Fibroblast of pulmonary artery (primary cell): Measurements from ENCODE around the gene COL13A1.

ENCODE experiments used
- DNase-seq: peaks from one replicate; pipeline ENCODE4 v3.0.0-alpha.2; 2010; ENCODE audit warnings: low read depth
- H3K4me3 ChIP-seq: replicated peaks from 2 replicates; pipeline ENCODE4 v1.5.1; 2011; ENCODE audit warnings: low read depth, mild to moderate bottlenecking, control low read depth, low read length, moderate library complexity
- CTCF ChIP-seq: IDR thresholded peaks from 2 replicates; pipeline ENCODE4 v1.5.1; 2011; ENCODE audit warnings: mild to moderate bottlenecking, control low read depth, low read length, inconsistent platforms; ENCODE audit errors: missing control alignments

Gene COL13A1

DNA sequence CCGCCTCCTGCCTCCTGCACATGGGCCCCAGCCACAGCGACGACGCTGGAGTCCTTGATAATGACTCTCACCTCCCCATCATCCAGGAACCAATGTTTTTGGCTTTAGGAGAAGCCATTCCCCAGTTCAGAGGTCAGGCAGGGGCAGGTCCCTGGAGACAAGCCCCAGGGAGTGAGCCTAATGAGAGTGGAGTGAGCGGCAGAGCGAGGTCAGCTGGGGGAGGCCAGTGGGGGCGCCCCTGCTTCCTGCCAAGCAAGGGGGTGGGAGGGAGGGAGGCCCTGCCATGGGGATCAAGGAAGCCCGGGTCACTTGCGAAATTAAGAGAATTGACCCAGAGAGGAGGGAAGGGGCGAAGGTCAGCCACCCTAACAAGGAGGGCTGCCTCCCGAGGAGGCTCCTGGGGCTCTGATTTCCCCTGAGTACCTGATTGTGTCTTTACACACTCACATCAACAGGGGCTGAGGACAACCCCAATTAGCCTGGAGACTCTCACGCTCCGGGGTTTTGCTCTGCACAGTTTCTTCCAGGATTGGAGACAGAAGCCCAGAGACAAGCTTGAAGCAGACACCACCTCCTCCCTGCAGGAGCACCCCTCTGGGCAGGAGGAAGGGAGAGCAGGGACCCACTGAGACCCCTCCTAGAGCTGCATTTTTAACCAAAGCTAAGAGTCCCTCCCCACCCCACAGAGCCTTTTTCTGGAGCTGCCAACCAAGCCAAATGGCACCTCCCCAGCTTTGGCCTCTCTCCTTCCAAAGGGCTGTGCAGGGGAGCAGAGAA is 112.1 kb downstream of the COL13A1 start:
- DNase-seq = no peak
- no peak overlapping the region for H3K4me3 ChIP-seq
- no peak for TF ChIP-seq CTCF

DNA sequence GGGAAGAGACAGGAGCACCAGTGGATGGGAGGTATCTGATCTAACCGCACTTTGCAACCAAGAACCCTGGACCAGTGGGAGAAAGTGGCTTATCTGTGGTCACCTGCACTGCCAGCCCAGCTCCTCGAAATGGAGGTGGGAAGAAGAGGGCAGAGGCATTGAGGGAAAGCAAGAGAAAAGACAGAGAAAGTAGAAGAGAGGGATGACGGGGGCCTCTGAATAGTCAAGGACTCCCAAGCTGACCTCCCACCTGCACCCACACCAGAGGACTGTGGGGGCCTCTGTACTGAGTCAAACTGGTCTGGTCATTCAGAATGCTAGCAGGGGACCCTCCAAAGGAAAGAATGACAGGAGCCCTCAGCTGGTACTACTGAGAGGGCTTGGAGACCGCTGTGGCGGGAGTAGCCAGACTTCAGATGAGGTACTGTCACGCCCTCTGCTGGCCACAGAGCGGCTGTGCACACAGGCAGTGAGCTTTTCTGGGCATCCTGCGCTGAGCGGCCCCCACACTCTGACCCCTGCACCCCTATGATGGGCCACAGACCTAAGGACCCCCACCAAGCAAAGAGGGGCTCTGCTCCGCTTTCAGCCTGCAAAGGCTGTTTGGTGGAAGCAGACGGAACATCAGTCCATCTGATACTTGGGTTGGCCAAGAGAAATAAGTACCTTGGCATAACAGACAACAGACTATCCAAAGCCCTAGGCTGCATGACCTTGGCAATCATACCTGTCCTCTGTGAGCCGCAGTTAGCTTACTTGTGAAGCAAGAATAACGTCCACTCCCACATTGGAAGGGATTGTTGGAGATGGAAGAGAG is 112.9 kb downstream of the COL13A1 start:
- peak; percentile 78 for DNase-seq
- peak; percentile 91 for TF ChIP-seq CTCF
- H3K4me3 ChIP-seq = no peak overlapping the region

GRCh38 chr10:69915215-69915560 is 113.5 kb downstream of the COL13A1 start:
- DNase-seq = no peak
- H3K4me3 ChIP-seq = no peak overlapping the region
- no peak for TF ChIP-seq CTCF

DNA sequence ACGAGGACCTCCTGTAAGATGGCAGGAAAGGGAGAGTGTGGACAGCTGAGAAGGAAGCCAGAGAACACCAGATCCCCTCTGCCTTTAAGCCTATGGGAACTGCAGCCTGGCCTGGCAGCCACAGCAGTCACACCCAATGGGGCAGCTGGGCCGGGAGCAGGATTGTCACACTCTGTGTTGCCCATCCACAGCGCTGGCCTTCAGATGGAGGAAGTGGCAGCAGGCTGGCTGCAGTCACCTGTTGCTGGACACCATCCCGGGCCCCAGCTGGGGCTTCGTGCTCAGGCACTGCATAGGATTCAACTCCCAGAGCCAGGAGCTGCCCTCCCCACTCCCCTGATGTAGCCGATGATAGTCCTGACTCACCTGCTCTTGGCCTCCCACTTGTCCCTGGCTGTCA is 114.4 kb downstream of the COL13A1 start:
- no peak overlapping the region for H3K4me3 ChIP-seq
- no peak for DNase-seq
- TF ChIP-seq CTCF = no peak

- TF ChIP-seq CTCF = no peak
- DNase-seq = no peak
- no peak overlapping the region for H3K4me3 ChIP-seq
Observed at GRCh38 chr10:69918036-69918435, 116.3 kb downstream of the COL13A1 start.

DNA sequence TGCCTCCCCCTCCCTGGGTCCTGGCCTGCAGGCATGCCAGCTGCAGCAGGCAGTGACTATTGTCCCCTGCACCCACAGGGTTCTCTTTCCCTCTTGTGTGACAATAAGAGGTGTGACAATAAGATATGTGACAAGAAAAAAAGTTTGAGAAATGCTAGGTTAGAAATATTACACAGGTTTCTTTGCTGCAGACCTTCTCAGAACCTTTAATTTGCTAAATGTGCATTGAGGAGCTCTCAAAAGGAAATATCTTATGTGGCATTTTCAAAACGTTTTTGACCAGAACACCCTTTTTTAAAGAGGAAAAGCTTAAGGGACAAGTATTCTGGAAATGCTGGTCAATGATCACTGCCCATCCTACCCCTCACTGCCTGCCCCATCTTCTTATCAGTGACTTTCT is 117.5 kb downstream of the COL13A1 start:
- H3K4me3 ChIP-seq = no peak overlapping the region
- TF ChIP-seq CTCF = no peak
- DNase-seq = no peak
